Thoracic aorta (tissue), 2 donors: ENCODE data around the gene FREM2. TPM values are rescaled to one million over a fixed set of nuclear protein-coding genes. Genes with fewer than 3 reads are reported as not detected.
A peak's percentile ranks its signal among the peaks of the same experiment; 100 is the strongest.

Experiments used
- ATAC-seq: fragments of 150-250 bp; one replicate; pipeline ENCODE4 v1.8.0; 2017; ENCODE audit warnings: low read depth; ENCODE audit not compliant: insufficient number of reproducible peaks, low FRiP score
- DNase-seq: peaks from one replicate; pipeline ENCODE4 v3.0.0-alpha.2; 2020; ENCODE audit warnings: low spot score
- H3K27ac ChIP-seq, 2 donors: fragments of 200-600 bp; sonication (generic); 1 replicate in 1 of 2; 2 replicates in 1 of 2; pipeline ENCODE4 v1.5.1; 2016; ENCODE audit warnings: mild to moderate bottlenecking in 2 of 2, moderate library complexity in 2 of 2
- H3K27me3 ChIP-seq: fragments of 200-600 bp; sonication (generic); replicated peaks from 2 replicates; pipeline ENCODE4 v1.6.0; 2016; ENCODE audit warnings: mild to moderate bottlenecking; ENCODE audit not compliant: insufficient read depth
- H3K36me3 ChIP-seq: fragments of 200-600 bp; sonication (generic); one replicate; pipeline ENCODE4 v1.5.1; 2016
- H3K4me1 ChIP-seq, 2 donors: fragments of 200-600 bp; sonication (generic); 1 replicate in 1 of 2; 2 replicates in 1 of 2; pipeline versions ENCODE4 v1.5.1 to v1.6.0; 2016; ENCODE audit warnings: low read depth in 2 of 2, mild to moderate bottlenecking in 1 of 2; ENCODE audit not compliant: control insufficient read depth in 1 of 2
- H3K4me3 ChIP-seq: fragments of 200-600 bp; sonication (generic); 2 replicates; pipeline ENCODE4 v1.5.1; 2016; ENCODE audit warnings: mild to moderate bottlenecking
- H3K9me3 ChIP-seq: fragments of 200-600 bp; sonication (generic); 2 replicates; pipeline ENCODE4 v1.5.1; 2016
- CTCF ChIP-seq: fragments of 200-600 bp; sonication (generic); IDR thresholded peaks from one replicate; pipeline ENCODE4 v1.5.1; 2019; ENCODE audit warnings: antibody characterized with exemption
- total RNA-seq, 2 donors: library from RNA; depleted of rRNA; stranded (reverse); fragments of >200 nt; gene quantifications; one replicate each; pipeline versions ENCODE4 v1.1.0 to v1.2.3, GENCODE V29; 2016

Gene FREM2
- total RNA-seq, 2 donors from 2014 or later = 0.14 TPM; not detected in 1

DNA sequence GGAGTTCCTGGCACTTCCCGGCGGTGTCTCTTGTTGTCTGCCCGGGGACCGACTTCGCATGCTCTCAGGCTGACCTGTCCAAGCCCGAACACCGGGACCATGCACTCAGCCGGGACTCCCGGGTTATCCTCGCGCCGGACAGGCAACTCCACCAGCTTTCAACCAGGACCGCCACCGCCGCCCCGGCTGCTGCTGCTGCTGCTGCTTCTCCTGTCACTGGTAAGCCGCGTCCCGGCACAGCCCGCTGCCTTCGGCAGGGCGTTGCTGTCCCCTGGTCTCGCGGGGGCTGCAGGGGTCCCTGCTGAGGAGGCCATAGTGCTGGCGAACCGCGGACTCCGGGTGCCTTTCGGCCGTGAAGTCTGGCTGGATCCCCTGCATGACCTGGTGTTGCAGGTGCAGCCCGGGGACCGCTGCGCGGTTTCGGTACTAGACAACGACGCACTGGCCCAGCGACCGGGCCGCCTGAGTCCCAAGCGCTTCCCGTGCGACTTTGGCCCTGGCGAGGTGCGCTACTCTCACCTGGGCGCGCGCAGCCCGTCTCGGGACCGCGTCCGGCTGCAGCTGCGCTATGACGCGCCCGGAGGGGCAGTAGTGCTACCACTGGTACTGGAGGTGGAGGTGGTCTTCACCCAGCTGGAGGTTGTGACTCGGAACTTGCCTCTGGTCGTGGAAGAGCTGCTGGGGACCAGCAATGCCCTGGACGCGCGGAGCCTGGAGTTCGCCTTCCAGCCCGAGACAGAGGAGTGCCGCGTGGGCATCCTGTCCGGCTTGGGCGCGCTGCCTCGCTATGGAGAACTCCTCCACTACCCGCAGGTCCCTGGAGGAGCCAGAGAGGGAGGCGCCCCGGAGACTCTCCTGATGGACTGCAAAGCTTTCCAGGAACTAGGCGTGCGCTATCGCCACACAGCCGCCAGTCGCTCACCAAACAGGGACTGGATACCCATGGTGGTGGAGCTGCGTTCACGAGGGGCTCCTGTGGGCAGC lies 661 bp downstream of the FREM2 start:
- peak overlapping the region; percentile 60 for H3K4me3 ChIP-seq
- no peak for ATAC-seq
- no peak for DNase-seq
- no peaks in the 10 kb centered on the region for H3K27me3 ChIP-seq
- H3K27ac ChIP-seq = no peak overlapping the region
- no peaks in the 10 kb centered on the region for H3K36me3 ChIP-seq
- H3K4me1 ChIP-seq = peaks cover 0 to 18% of the 10 kb centered on the region in 2 donors
- H3K9me3 ChIP-seq = no peaks in the 10 kb centered on the region
- TF ChIP-seq CTCF = no peak

- H3K36me3 ChIP-seq = no peaks in the 10 kb centered on the region
- DNase-seq = no peak
- H3K4me1 ChIP-seq = peaks cover 0 to 18% of the 10 kb centered on the region in 2 donors
- H3K9me3 ChIP-seq = no peaks in the 10 kb centered on the region
- no peaks in the 10 kb centered on the region for H3K27me3 ChIP-seq
- no peak overlapping the region for H3K4me3 ChIP-seq
- no peak for TF ChIP-seq CTCF
- no peak overlapping the region for H3K27ac ChIP-seq
- ATAC-seq = no peak
Measured at GRCh38 chr13:38688674-38689073, 1.8 kb downstream of the FREM2 start.

GRCh38 chr13:38690231-38690630 lies 3.4 kb downstream of the FREM2 start:
- Histone ChIP-seq H3K36me3 (no peaks in the 10 kb centered on the region), H3K27me3 (no peaks in the 10 kb centered on the region), H3K27ac (no peak overlapping the region), H3K4me1 (peaks cover 0 to 18% of the 10 kb centered on the region in 2 donors), H3K9me3 (no peaks in the 10 kb centered on the region), H3K4me3 (no peak overlapping the region)
- no peak for TF ChIP-seq CTCF
- ATAC-seq = no peak
- DNase-seq = no peak

DNA sequence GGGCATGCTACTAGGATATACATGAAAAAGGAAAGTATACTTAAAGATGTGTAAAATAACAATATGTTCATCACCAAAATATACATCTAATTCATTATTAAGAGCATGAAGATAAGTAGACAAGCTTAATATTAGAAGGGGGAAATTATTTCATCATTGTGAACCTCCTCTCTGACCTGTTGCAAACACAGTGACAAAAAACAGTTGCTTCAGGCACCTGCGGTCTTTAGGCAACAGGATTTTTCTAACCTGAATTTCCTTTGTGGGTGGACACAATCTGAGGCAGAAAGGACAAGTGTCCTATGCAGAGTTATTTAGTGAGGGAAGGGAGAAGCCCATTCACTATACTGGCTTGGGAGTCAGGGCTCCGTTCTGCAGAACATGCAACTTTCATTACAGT lies 6.3 kb downstream of the FREM2 start:
- ATAC-seq = no peak
- no peak for DNase-seq

More for the DNA sequence above, 6.3 kb downstream of the FREM2 start:
- no peaks in the 10 kb centered on the region for H3K9me3 ChIP-seq
- no peak for TF ChIP-seq CTCF
- no peaks in the 10 kb centered on the region for H3K36me3 ChIP-seq
- H3K4me1 ChIP-seq = no peaks in the 10 kb centered on the region
- H3K27me3 ChIP-seq = no peaks in the 10 kb centered on the region
- no peak overlapping the region for H3K27ac ChIP-seq
- no peak overlapping the region for H3K4me3 ChIP-seq
